Trophoblast cell (in vitro differentiated cells and primary cell): ENCODE measurements around the gene SCAPER.

ENCODE experiments used
- DNase-seq, 2 donors: peaks; one replicate each; pipeline ENCODE4 v3.0.0-alpha.2; 2016
- H2AFZ ChIP-seq: 2 replicates; pipeline ENCODE4 v1.6.1; 2013; ENCODE audit warnings: low read length, moderate library complexity, mild to moderate bottlenecking; ENCODE audit not compliant: insufficient read depth, poor library complexity
- H2AK5ac ChIP-seq: 2 replicates; pipeline ENCODE4 v1.6.1; 2013; ENCODE audit warnings: mild to moderate bottlenecking, low read length
- H2BK120ac ChIP-seq: 2 replicates; pipeline ENCODE4 v1.6.1; 2013; ENCODE audit warnings: low read length, mild to moderate bottlenecking, moderate library complexity; ENCODE audit not compliant: insufficient read depth, poor library complexity
- H2BK12ac ChIP-seq: 2 replicates; pipeline ENCODE4 v1.6.1; 2013; ENCODE audit warnings: mild to moderate bottlenecking, low read length, moderate library complexity
- H2BK5ac ChIP-seq: 2 replicates; pipeline ENCODE4 v1.6.1; 2013; ENCODE audit warnings: low read length, low read depth, moderate library complexity, mild to moderate bottlenecking; ENCODE audit not compliant: poor library complexity
- H3K14ac ChIP-seq: 2 replicates; pipeline ENCODE4 v1.6.1; 2013; ENCODE audit warnings: mild to moderate bottlenecking, low read length
- H3K18ac ChIP-seq: 2 replicates; pipeline ENCODE4 v1.6.1; 2013; ENCODE audit warnings: mild to moderate bottlenecking, low read length
- H3K23ac ChIP-seq: 2 replicates; pipeline ENCODE4 v1.6.1; 2013; ENCODE audit warnings: low read length
- H3K27ac ChIP-seq: 2 replicates; pipeline ENCODE4 v1.5.1; 2013; ENCODE audit warnings: low read depth, mild to moderate bottlenecking, inconsistent platforms, low read length, moderate library complexity
- H3K27me3 ChIP-seq: 2 replicates; pipeline ENCODE4 v1.6.1; 2013; ENCODE audit warnings: inconsistent platforms, mild to moderate bottlenecking, low read length, moderate library complexity; ENCODE audit not compliant: insufficient read depth
- H3K36me3 ChIP-seq, 2 experiments: 1 replicate in 1 of 2; 2 replicates in 1 of 2; pipeline ENCODE4 v1.6.1; 2013; ENCODE audit warnings: low read length in 2 of 2, mild to moderate bottlenecking in 2 of 2, moderate library complexity in 1 of 2; ENCODE audit not compliant: insufficient read depth in 2 of 2, control insufficient read depth in 1 of 2
- H3K4ac ChIP-seq: 2 replicates; pipeline ENCODE4 v1.6.1; 2013; ENCODE audit warnings: low read depth, mild to moderate bottlenecking, low read length, moderate library complexity
- H3K4me1 ChIP-seq, 2 experiments: 1 replicate in 1 of 2; 2 replicates in 1 of 2; pipeline ENCODE4 v1.6.1; 2013; ENCODE audit warnings: low read length in 2 of 2, mild to moderate bottlenecking in 2 of 2, moderate library complexity in 1 of 2; ENCODE audit not compliant: insufficient read depth in 2 of 2, control insufficient read depth in 1 of 2
- H3K4me2 ChIP-seq: 2 replicates; pipeline ENCODE4 v1.6.1; 2013; ENCODE audit warnings: inconsistent platforms, mild to moderate bottlenecking, low read length, moderate library complexity
- H3K4me3 ChIP-seq: 2 replicates; pipeline ENCODE4 v1.5.1; 2013; ENCODE audit warnings: mild to moderate bottlenecking, low read depth, low read length, inconsistent platforms
- H3K79me1 ChIP-seq: one replicate; pipeline ENCODE4 v1.6.1; 2013; ENCODE audit warnings: low read length
- H3K79me2 ChIP-seq: 2 replicates; pipeline ENCODE4 v1.6.1; 2013; ENCODE audit warnings: low read length, mild to moderate bottlenecking; ENCODE audit not compliant: control insufficient read depth, insufficient read depth, poor library complexity
- H3K9ac ChIP-seq: 2 replicates; pipeline ENCODE4 v1.6.1; 2013; ENCODE audit warnings: mild to moderate bottlenecking, low read length
- H3K9me3 ChIP-seq: 2 replicates; pipeline ENCODE4 v1.6.1; 2013; ENCODE audit warnings: low read depth, mild to moderate bottlenecking, control low read depth, inconsistent platforms, low read length; ENCODE audit not compliant: insufficient read depth
- H4K12ac ChIP-seq: 2 replicates; pipeline ENCODE4 v1.6.1; 2013; ENCODE audit warnings: low read depth, mild to moderate bottlenecking, low read length, moderate library complexity
- H4K8ac ChIP-seq: 2 replicates; pipeline ENCODE4 v1.6.1; 2013; ENCODE audit warnings: low read depth, mild to moderate bottlenecking, low read length, moderate library complexity
- H4K91ac ChIP-seq: one replicate; pipeline ENCODE4 v1.6.1; 2013; ENCODE audit warnings: low read depth, mild to moderate bottlenecking, low read length, moderate library complexity
- WGBS: extraction: QIAGEN DNeasy Blood & Tissue Kit; methylation state at CpG from one replicate; pipeline ENCODE4 v1.1.7; 2013; ENCODE audit warnings: missing lambda C conversion rate; ENCODE audit not compliant: insufficient read length, insufficient coverage; ENCODE audit errors: extremely low coverage; 5-methylcytosine and 5-hydroxymethylcytosine counted together

SCAPER gene

DNA sequence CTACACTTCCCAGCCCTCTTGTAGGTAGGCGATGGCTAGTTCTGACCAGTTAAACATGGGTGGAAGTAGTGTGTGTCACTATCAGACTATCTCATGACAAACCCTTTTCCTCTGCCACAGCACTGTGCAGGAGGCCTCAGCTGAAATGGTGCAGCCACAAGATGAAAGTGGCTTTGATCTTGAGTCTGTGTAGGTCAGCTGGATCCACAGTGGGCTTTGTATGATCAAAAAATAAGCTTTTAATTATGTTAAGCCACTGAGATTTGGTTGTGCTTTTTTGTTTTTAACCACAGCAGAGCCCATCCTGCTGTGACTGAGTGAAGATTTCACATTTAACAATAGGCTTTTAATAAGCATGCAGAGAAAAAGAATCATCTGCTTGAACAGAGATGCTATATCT is 46.1 kb upstream of the SCAPER start:
- Histone ChIP-seq H3K79me2 (no peaks in the 10 kb centered on the region), H2BK5ac (no peak overlapping the region), H2AFZ (no peak overlapping the region), H3K27ac (no peak overlapping the region), H3K23ac (no peak overlapping the region), H3K36me3 (peaks cover 2% of the 10 kb centered on the region in 2 experiments), H3K4me2 (no peak overlapping the region), H3K4me3 (no peak overlapping the region), H3K4me1 (no peaks in the 10 kb centered on the region), H3K79me1 (no peaks in the 10 kb centered on the region), H2BK12ac (no peak overlapping the region), H3K4ac (no peak overlapping the region), H3K18ac (no peak overlapping the region), H2BK120ac (no peak overlapping the region), H4K91ac (no peak overlapping the region), H3K14ac (no peak overlapping the region), H3K9ac (no peak overlapping the region), H2AK5ac (no peak overlapping the region), H3K27me3 (no peaks in the 10 kb centered on the region), H4K12ac (no peak overlapping the region), H3K9me3 (no peaks in the 10 kb centered on the region), H4K8ac (no peak overlapping the region)
- no peak for DNase-seq
- no CpG with 5 or more reads among the region's 1 CpG for WGBS

DNA sequence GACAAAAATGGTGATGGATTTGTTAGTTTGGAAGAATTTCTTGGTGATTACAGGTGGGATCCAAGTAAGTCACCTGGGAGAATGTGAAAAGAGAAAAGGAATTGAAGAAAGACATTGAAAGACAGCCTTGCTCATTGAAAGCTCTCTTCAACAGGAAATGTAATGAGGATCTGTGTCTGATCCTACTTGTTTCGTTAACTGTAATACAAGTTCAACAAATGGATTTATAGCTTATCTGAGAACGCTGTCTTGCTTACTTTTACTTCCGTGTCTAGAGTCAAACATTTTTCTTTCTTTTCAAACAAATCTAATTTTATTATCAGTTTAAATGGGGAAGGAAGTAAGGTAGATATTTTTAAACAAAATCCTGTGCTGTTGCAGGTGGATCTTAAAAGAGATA is 42.3 kb upstream of the SCAPER start:
- no peaks in the 10 kb centered on the region for H3K79me1 ChIP-seq
- H4K91ac ChIP-seq: no peak overlapping the region
- DNase-seq: no peak
- no peaks in the 10 kb centered on the region for H3K9me3 ChIP-seq
- no CpG with 5 or more reads among the region's 3 CpGs for WGBS
- H4K8ac ChIP-seq: no peak overlapping the region
- no peak overlapping the region for H3K23ac ChIP-seq
- no peak overlapping the region for H2BK5ac ChIP-seq
- H4K12ac ChIP-seq: no peak overlapping the region
- no peak overlapping the region for H3K18ac ChIP-seq
- H3K27me3 ChIP-seq: no peaks in the 10 kb centered on the region
- H2BK120ac ChIP-seq: no peak overlapping the region
- H2AFZ ChIP-seq: no peak overlapping the region
- no peaks in the 10 kb centered on the region for H3K4me1 ChIP-seq
- peaks cover 7 to 8% of the 10 kb centered on the region in 2 experiments for H3K36me3 ChIP-seq
- no peak overlapping the region for H3K14ac ChIP-seq
- no peak overlapping the region for H3K9ac ChIP-seq
- no peak overlapping the region for H2AK5ac ChIP-seq
- no peak overlapping the region for H2BK12ac ChIP-seq
- H3K4me2 ChIP-seq: no peak overlapping the region
- H3K4me3 ChIP-seq: no peak overlapping the region
- H3K4ac ChIP-seq: no peak overlapping the region
- no peaks in the 10 kb centered on the region for H3K79me2 ChIP-seq
- H3K27ac ChIP-seq: no peak overlapping the region

DNA sequence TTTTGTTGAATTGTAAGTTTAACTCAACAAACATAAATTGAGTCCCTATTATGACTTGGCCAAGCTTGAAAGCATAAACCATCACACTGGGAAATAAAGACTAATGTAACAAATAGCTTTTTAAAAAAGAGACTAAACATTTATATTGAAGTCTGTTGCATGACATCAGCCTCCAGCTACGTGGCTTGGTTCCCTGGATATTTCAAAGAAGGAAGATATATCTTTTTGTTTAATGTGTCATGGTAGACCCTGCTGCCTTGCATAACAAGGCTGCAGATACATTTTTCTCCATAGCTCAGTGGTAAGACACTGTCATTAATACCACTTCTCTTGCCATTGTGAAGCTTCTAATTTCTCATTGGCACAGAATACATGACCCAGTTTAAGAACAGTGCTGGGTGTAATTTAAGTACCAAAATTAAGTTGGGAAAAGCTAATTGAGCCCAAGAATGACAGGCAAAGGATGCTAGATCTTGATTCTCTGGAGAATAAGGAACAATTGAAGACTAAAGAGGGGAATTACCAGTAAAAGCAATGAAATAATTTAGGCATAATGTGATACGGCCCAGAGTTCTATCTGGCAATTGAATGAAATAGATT is 40.5 kb upstream of the SCAPER start:
- no peak overlapping the region for H3K4me2 ChIP-seq
- no peak overlapping the region for H4K12ac ChIP-seq
- H3K79me2 ChIP-seq: no peaks in the 10 kb centered on the region
- no peak overlapping the region for H4K91ac ChIP-seq
- no CpG with 5 or more reads among the region's 2 CpGs for WGBS
- no peak overlapping the region for H3K18ac ChIP-seq
- H3K4ac ChIP-seq: no peak overlapping the region
- H3K9me3 ChIP-seq: no peaks in the 10 kb centered on the region
- H2AK5ac ChIP-seq: no peak overlapping the region
- H2BK120ac ChIP-seq: no peak overlapping the region
- no peak overlapping the region for H2AFZ ChIP-seq
- H4K8ac ChIP-seq: no peak overlapping the region
- no peaks in the 10 kb centered on the region for H3K27me3 ChIP-seq
- no peak overlapping the region for H2BK12ac ChIP-seq
- no peak overlapping the region for H3K9ac ChIP-seq
- no peak overlapping the region for H2BK5ac ChIP-seq
- peaks cover 7 to 8% of the 10 kb centered on the region in 2 experiments for H3K36me3 ChIP-seq
- no peaks in the 10 kb centered on the region for H3K79me1 ChIP-seq
- no peak overlapping the region for H3K27ac ChIP-seq
- no peak overlapping the region for H3K4me3 ChIP-seq
- H3K4me1 ChIP-seq: no peaks in the 10 kb centered on the region
- DNase-seq: no peak
- H3K14ac ChIP-seq: no peak overlapping the region
- H3K23ac ChIP-seq: no peak overlapping the region

DNA sequence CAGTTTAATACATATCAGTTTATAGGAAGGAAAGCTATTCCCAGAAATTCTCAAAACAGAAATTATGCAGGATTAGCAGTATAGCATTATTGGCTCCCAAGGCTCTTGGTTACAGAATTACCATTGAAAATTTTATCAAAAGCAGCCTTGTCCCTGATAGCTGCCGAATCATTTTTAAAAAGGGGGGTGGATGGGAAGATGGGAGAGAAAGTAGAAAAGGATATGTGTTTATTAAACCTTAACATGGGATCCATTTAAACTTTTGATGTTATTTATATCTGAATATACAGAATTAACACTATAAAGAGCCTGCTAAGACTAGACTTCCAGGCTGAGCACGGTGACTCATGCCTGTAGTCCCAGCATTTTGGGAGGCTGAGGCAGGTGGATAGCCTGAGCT is 37.2 kb upstream of the SCAPER start:
- no peak overlapping the region for H3K4me2 ChIP-seq
- H3K9ac ChIP-seq: no peak overlapping the region
- no peak overlapping the region for H3K27ac ChIP-seq
- peaks cover 12 to 13% of the 10 kb centered on the region in 2 experiments for H3K36me3 ChIP-seq
- no peak overlapping the region for H4K8ac ChIP-seq
- no peak overlapping the region for H2AK5ac ChIP-seq
- no peaks in the 10 kb centered on the region for H3K27me3 ChIP-seq
- H3K14ac ChIP-seq: no peak overlapping the region
- H3K4ac ChIP-seq: no peak overlapping the region
- H2BK12ac ChIP-seq: no peak overlapping the region
- H2BK5ac ChIP-seq: no peak overlapping the region
- H4K91ac ChIP-seq: no peak overlapping the region
- WGBS: no CpG with 5 or more reads among the region's 2 CpGs
- H3K79me1 ChIP-seq: no peaks in the 10 kb centered on the region
- H3K18ac ChIP-seq: no peak overlapping the region
- no peak overlapping the region for H2AFZ ChIP-seq
- H2BK120ac ChIP-seq: no peak overlapping the region
- H3K9me3 ChIP-seq: no peaks in the 10 kb centered on the region
- H3K23ac ChIP-seq: no peak overlapping the region
- H3K4me3 ChIP-seq: no peak overlapping the region
- DNase-seq: no peak
- H3K4me1 ChIP-seq: no peaks in the 10 kb centered on the region
- no peak overlapping the region for H4K12ac ChIP-seq
- H3K79me2 ChIP-seq: no peaks in the 10 kb centered on the region
